Skeletal muscle satellite cell (primary cell): ENCODE measurements around the gene HIBADH.

Experiments used
- H3K27me3 ChIP-seq: 2 replicates; pipeline ENCODE4 v1.7.0; 2013; ENCODE audit warnings: low read length; ENCODE audit not compliant: control insufficient read depth, insufficient read depth
- H3K36me3 ChIP-seq: 2 replicates; pipeline ENCODE4 v1.7.0; 2013; ENCODE audit warnings: mild to moderate bottlenecking, control low read depth, low read length; ENCODE audit not compliant: insufficient read depth
- H3K4me1 ChIP-seq: 2 replicates; pipeline ENCODE4 v1.7.0; 2013; ENCODE audit warnings: low read length; ENCODE audit not compliant: control insufficient read depth, insufficient read depth
- H3K4me2 ChIP-seq: 2 replicates; pipeline ENCODE4 v1.7.0; 2013; ENCODE audit warnings: mild to moderate bottlenecking, low read length
- H3K4me3 ChIP-seq: 2 replicates; pipeline ENCODE4 v1.7.0; 2013; ENCODE audit warnings: low read length
- H3K9ac ChIP-seq: 2 replicates; pipeline ENCODE4 v1.7.0; 2013; ENCODE audit warnings: mild to moderate bottlenecking, low read depth, low read length, moderate library complexity
- H3K9me3 ChIP-seq: replicated peaks from 2 replicates; pipeline ENCODE4 v1.7.0; 2013; ENCODE audit warnings: mild to moderate bottlenecking, control low read depth, low read length

HIBADH gene

DNA sequence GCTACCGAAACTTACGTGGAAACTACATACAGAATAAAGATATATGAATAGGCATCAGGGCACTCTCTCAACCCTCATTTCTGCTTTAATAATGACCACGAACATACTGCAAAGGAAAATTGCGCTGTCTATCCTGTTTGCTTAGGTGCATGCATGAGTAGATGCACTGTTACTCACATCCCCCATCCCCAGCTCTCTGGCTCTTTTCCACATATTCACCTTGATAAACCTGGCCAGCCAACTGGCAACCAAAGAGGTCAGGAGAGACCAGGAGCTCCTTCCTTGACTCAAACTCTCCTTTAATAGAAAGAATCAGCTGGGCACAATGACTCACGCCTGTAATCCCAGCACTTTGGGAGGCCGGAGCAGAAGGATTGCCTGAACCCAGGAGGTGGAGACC lies 29.6 kb downstream of the HIBADH start:
- no peak overlapping the region for H3K4me2 ChIP-seq
- peaks cover 11% of the 10 kb centered on the region for H3K36me3 ChIP-seq
- no peaks in the 10 kb centered on the region for H3K4me1 ChIP-seq
- H3K9ac ChIP-seq: no peak overlapping the region
- H3K4me3 ChIP-seq: no peak overlapping the region
- no peaks in the 10 kb centered on the region for H3K9me3 ChIP-seq
- H3K27me3 ChIP-seq: no peaks in the 10 kb centered on the region

DNA sequence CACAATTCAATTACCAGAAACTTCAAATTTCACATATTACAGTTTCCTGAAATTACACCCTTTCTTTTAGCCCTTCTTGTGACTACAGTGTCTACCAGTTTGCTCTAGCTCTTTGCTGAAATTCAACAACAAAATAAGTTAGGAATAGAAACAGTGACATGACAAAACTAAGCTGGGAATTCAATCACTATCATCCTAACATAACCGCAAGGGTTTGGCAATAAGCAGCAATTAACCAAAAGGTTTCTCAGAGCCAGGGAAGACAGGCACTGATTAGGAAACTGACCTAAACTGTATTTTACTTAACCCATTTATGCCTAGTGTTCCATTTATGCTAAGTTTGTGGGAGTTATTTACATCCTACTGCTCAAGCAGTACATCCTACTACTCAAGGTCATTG lies 31.3 kb downstream of the HIBADH start:
- H3K36me3 ChIP-seq: peaks cover 14% of the 10 kb centered on the region
- H3K9ac ChIP-seq: no peak overlapping the region
- no peaks in the 10 kb centered on the region for H3K9me3 ChIP-seq
- H3K4me2 ChIP-seq: no peak overlapping the region
- H3K4me1 ChIP-seq: no peaks in the 10 kb centered on the region
- H3K27me3 ChIP-seq: no peaks in the 10 kb centered on the region
- no peak overlapping the region for H3K4me3 ChIP-seq

DNA sequence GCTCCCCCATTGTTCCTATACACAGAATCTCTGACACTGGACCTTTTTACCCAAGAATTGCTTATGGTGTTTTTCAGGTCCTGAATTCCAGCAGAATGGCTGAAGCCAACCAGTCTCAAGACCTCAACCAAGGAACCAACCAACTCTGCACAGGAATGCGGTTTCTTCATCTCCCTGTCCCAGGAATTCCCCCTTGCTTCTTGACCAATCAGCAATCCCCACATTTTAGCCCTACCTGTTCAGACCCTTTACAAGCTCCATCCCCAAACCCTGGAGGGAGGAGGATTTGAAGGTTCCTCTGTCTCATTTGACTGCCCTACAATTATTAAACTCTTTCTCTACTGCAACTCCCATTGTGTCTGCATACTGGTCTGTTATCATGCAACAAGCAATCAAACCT lies 35.5 kb downstream of the HIBADH start:
- Histone ChIP-seq H3K4me3 (no peak overlapping the region), H3K27me3 (no peaks in the 10 kb centered on the region), H3K36me3 (peaks cover 18% of the 10 kb centered on the region), H3K4me1 (no peaks in the 10 kb centered on the region), H3K4me2 (no peak overlapping the region), H3K9ac (no peak overlapping the region), H3K9me3 (no peaks in the 10 kb centered on the region)

DNA sequence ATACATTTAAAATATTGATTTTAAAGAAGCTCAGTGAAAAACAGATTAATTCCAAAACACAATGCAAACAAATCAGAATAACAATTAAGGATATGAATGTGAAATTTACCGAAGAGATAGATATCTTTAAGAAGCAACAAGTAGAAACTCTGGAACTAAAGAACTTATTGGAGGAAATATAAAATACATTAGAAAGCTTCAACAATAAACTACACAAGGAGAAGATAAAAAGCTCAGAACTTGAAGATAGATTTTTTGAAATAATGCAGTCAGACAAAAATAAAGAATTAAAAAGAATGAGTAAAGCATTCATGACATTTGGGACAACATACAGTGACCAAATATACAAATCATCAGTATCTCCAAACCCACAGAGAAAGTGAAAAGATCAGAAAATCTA lies 43.2 kb downstream of the HIBADH start:
- Histone ChIP-seq H3K9me3 (peaks cover 8% of the 10 kb centered on the region), H3K4me2 (no peak overlapping the region), H3K36me3 (peaks cover 15% of the 10 kb centered on the region), H3K27me3 (no peaks in the 10 kb centered on the region), H3K9ac (no peak overlapping the region), H3K4me1 (no peaks in the 10 kb centered on the region), H3K4me3 (no peak overlapping the region)

DNA sequence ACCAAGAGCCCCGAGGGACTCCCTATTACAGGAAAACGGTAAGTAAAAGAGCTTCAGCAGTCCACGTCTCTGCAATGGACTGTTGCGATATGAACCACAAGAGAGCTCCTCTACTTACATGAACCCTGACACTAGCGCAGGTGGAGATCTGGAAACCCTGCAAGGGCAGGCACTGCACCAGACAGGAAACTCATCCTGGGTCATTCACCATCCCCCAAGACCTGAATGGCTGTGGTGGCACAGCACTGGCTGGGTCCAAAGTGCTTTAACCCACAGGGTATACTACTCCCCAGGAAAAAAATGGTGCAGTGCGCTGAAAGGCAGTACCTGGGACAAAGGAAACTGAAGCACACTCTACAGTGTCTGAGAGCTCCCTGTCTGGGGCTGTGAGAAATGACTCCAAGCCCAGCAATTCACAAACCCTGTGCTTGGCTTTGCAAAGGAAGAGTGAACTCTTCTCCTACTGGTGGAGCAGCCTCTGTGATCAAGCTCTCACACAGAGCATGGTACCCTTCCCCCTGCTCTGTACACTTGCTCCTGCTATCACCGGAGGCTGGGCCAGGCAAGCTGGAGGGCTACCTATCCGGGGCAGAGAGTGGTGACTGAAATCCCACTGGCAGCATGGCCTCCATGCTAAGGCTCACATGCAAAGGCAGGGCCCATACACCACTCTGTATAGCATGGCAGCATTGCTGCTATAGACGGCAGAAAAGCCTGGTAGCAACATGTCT lies 44.9 kb downstream of the HIBADH start:
- H3K36me3 ChIP-seq: peaks cover 15% of the 10 kb centered on the region
- H3K4me3 ChIP-seq: no peak overlapping the region
- no peaks in the 10 kb centered on the region for H3K27me3 ChIP-seq
- no peaks in the 10 kb centered on the region for H3K4me1 ChIP-seq
- H3K9me3 ChIP-seq: peaks cover 8% of the 10 kb centered on the region
- H3K4me2 ChIP-seq: no peak overlapping the region
- H3K9ac ChIP-seq: no peak overlapping the region

DNA sequence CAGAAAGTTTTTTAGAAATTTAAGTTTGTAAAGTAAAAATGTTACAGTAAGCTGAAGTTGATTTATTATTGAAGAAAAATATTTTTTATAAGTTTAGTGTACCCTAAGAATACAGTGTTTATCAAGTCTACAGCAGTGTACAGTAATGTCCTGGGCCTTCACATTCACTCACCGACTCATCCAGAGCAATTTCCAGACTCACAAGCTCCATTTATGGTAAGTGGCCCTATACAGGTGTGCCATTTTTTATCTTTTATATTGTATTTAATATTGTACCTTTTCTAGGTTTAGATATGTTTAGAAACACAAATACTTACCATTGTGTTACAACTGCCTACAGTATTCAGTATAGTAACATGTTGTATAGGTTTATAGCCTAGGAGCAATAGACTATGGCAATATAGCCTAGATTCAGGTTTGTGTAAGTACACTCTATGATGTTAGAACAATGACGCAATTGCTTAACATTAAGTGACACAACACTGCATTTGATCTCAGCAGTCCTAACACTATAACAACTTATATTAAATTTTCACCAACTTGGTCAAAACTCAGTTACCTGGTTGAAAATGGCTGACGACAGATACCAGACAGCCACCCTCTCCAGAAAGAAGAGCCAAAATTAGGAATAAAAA lies 45.7 kb downstream of the HIBADH start:
- peaks cover 15% of the 10 kb centered on the region for H3K36me3 ChIP-seq
- H3K4me2 ChIP-seq: no peak overlapping the region
- peaks cover 8% of the 10 kb centered on the region for H3K9me3 ChIP-seq
- H3K27me3 ChIP-seq: no peaks in the 10 kb centered on the region
- H3K4me3 ChIP-seq: no peak overlapping the region
- no peaks in the 10 kb centered on the region for H3K4me1 ChIP-seq
- no peak overlapping the region for H3K9ac ChIP-seq

DNA sequence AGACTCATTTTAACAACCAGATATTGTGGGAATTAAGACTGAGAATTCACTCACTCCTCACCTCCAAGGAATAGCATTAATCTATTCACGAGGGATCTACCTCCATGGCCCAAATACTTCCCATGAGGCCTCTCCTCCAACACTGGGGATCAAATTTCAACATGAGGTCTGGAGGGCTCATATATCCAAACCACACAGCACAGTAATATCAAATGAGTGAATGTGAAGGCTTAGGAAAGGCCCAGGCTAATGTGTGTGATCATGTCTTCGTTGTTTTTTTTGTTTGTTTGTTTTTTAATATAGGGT lies 46.5 kb downstream of the HIBADH start:
- Histone ChIP-seq H3K9me3 (peaks cover 8% of the 10 kb centered on the region), H3K4me1 (no peaks in the 10 kb centered on the region), H3K4me3 (no peak overlapping the region), H3K27me3 (no peaks in the 10 kb centered on the region), H3K9ac (no peak overlapping the region), H3K4me2 (no peak overlapping the region), H3K36me3 (peaks cover 15% of the 10 kb centered on the region)

DNA sequence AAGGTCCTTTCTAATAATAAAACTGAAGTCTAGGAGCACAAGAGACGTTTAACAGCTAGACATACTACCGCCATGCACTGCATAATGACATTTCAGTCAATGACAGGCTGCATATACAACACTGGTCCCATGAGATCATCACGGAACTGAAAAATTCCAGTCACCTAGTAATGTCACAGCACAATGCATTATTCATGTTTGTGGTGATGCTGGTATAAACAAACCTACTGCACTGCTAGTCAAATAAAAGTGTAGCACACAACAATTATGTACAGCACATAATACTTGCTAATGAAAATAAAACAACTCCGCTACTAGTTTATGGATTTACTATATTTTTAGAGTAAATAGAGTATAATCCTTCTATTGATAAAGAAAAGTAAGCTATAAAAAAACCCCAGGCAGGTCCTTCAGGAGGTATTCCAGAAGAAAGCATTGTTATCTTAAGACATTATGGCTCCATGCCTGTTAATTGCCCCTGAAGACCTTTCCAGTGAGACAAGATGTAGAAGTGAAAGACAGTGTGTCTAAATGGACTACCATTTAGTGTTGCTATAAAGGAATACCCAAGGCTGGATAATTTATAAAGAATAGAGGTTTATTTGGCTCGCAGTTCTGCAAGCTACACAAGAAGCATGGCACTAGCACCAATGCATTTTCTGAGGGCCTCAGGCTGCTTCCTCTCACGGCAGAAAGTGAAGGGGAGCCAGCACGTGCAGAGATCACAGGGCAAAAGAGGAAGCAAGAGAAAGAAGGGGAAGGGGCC lies 47.1 kb downstream of the HIBADH start:
- Histone ChIP-seq H3K4me1 (no peaks in the 10 kb centered on the region), H3K36me3 (peaks cover 14% of the 10 kb centered on the region), H3K4me3 (no peak overlapping the region), H3K4me2 (no peak overlapping the region), H3K9me3 (peaks cover 8% of the 10 kb centered on the region), H3K9ac (no peak overlapping the region), H3K27me3 (no peaks in the 10 kb centered on the region)

DNA sequence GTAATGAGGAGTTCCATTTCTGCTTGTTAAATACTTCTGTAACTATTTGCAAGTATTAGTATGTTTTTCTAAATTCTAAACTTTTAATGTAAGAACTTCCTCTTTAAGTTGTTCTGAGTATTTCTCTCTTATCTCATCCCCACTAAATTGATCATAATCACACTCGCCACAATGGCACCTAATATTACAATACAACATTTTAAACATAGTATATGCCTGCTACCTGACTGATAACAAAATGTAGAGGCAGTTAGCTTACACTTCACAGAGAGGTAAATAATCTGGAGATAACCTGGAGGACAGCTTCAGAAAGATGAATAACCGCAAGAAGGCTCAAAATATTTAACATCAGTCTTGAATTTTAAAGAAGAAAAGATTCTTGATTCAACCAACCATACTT lies 48.6 kb downstream of the HIBADH start:
- Histone ChIP-seq H3K4me3 (no peak overlapping the region), H3K9ac (no peak overlapping the region), H3K4me1 (peaks cover 3% of the 10 kb centered on the region), H3K9me3 (peaks cover 4% of the 10 kb centered on the region), H3K4me2 (no peak overlapping the region), H3K36me3 (peaks cover 11% of the 10 kb centered on the region), H3K27me3 (no peaks in the 10 kb centered on the region)

DNA sequence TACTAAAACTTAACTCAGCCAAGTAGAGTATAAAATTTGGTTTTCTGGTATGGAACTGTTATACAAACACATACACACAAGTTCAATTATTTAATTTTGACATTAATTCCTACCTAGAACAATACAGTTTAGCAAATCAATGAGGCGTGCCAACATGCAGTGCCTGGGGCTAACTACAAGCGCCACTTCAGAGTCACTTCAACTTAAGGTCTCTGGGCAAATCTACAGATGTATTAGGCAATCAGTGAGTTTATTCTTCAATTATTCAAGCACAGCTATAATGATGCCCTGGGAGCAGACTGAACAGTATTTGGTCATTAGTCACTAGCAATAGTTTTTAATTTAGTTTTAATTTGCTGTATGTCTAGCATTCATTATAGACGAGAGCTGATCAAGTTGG lies 51.6 kb downstream of the HIBADH start:
- H3K27me3 ChIP-seq: no peaks in the 10 kb centered on the region
- H3K36me3 ChIP-seq: peaks cover 2% of the 10 kb centered on the region
- peaks cover 14% of the 10 kb centered on the region for H3K4me1 ChIP-seq
- H3K9ac ChIP-seq: no peak overlapping the region
- H3K9me3 ChIP-seq: no peaks in the 10 kb centered on the region
- H3K4me3 ChIP-seq: no peak overlapping the region
- H3K4me2 ChIP-seq: no peak overlapping the region

DNA sequence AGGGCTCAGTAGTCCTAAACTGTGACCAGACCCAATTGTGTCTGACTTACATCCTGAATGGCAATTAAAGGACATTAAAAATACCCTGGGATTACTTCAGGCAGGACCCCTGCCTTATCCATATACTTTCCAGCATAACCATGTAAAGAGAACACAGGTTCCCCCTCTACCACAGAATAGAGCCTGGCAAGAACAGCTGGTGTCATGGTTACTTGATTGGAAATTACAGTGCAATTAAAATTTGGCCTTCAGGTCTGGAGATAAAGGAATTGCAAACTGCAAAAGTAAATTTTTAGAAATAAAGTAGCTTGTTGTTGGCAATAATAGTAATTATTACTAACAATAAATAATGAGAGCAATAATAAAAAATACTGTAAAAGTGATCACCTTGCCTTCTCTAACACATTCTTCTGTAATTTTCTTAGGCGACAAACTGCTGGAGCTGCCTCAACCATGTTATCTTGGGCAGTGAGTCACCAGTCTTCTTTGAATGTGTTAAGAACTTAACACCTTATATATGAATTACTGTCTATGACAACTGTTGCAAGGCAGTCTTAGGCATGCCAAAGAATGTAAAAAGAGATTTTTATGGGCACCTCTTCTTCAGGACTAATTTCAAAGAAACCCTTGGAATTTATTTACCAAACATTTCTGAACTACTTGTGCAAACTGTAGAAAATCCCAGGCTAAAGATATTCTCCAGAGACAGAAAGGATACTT lies 53.7 kb downstream of the HIBADH start:
- Histone ChIP-seq H3K9ac (no peak overlapping the region), H3K27me3 (no peaks in the 10 kb centered on the region), H3K36me3 (no peaks in the 10 kb centered on the region), H3K4me3 (no peak overlapping the region), H3K4me2 (no peak overlapping the region), H3K9me3 (no peaks in the 10 kb centered on the region), H3K4me1 (peaks cover 21% of the 10 kb centered on the region)
